Lower lobe of right lung (tissue), 2 donors: ENCODE data around the gene TMEM120B. TPM values are rescaled to one million over a fixed set of nuclear protein-coding genes. Genes with fewer than 3 reads are reported as not detected.

Experiments
- ATAC-seq, 2 donors: fragments of 200-7000 bp; cut with Tn5 transposase; one replicate each; pipeline ENCODE4 v1.9.1; 2020 to 2022; ENCODE audit warnings: mild to moderate bottlenecking in 2 of 2, moderate library complexity in 2 of 2
- DNase-seq: peaks from one replicate; pipeline ENCODE4 v3.0.0-alpha.2; 2020
- H3K27ac ChIP-seq: fragments of 200-600 bp; one replicate; pipeline ENCODE4 v1.8.0; 2022
- H3K27me3 ChIP-seq: fragments of 200-600 bp; one replicate; pipeline ENCODE4 v1.8.0; 2022; ENCODE audit warnings: low read depth
- H3K36me3 ChIP-seq: fragments of 200-600 bp; one replicate; pipeline ENCODE4 v1.8.0; 2022; ENCODE audit warnings: mild to moderate bottlenecking
- H3K4me1 ChIP-seq: fragments of 200-600 bp; one replicate; pipeline ENCODE4 v1.8.0; 2022
- H3K4me3 ChIP-seq: fragments of 200-600 bp; one replicate; pipeline ENCODE4 v1.8.0; 2022; ENCODE audit warnings: mild to moderate bottlenecking
- H3K9me3 ChIP-seq: fragments of 200-600 bp; one replicate; pipeline ENCODE4 v1.8.0; 2022
- CTCF ChIP-seq: fragments of 200-600 bp; IDR thresholded peaks from one replicate; pipeline ENCODE4 v1.8.0; 2022; ENCODE audit warnings: antibody characterized with exemption, mild to moderate bottlenecking
- intact Hi-C: fragments of 100-400 bp; cut with DNase I; formaldehyde crosslinking; loops from one replicate; pipeline ENCODE4 v1.11.0; 2022
- total RNA-seq: library from RNA; stranded (reverse); fragmentation: NEBNext Ultra II Directional; extraction: Animal tissue kit (Norgen Biotek cat#: 25700); gene quantifications from one replicate; pipeline ENCODE4 v1.2.1, GENCODE V29; 2021
- donor health status: DM: no; HTN: yes; CAD: no; lungs with severe emphysema.

Gene TMEM120B
- total RNA-seq, 1 donor from 2014 or later: 13.4 TPM

GRCh38 chr12:121817648-121818043 is 105.1 kb downstream of the TMEM120B start:
- Histone ChIP-seq H3K4me1 (peaks cover 13% of the 10 kb centered on the region), H3K27ac (no peak overlapping the region), H3K9me3 (no peaks in the 10 kb centered on the region), H3K36me3 (peaks cover 87% of the 10 kb centered on the region), H3K27me3 (no peaks in the 10 kb centered on the region), H3K4me3 (no peak overlapping the region)
- no peak for DNase-seq
- TF ChIP-seq CTCF: no peak
- intact Hi-C loops: no loop called here
- ATAC-seq: no peak

DNA sequence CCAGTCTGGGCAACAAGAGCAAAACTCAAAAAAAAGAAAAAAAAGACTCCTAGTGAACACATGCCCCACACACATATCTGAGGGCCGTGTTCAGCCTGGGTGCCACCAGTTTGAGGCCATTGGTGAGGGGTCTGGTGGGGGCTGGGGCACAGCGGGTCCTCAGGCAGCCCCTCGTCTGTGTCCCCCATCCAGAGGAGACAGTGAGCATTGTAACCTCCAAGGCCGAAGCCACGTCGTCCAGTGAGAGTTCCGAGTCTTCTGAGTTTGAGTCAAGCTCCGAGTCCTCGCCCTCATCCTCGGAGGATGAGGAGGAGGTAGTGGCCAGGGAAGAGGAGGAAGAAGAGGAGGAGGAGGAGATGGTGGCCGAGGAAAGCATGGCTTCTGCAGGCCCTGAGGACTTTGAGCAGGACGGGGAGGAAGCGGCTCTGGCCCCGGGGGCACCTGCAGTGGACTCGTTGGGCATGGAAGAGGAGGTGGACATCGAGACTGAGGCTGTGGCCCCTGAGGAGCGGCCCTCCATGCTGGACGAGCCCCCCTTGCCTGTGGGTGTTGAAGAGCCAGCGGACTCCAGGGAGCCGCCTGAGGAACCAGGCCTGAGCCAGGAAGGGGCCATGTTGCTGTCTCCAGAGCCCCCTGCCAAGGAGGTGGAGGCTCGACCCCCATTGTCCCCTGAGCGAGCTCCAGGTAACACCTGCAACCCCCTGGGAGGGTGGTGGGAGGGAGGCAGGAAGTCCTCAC is 106.8 kb downstream of the TMEM120B start:
- Histone ChIP-seq H3K9me3 (no peaks in the 10 kb centered on the region), H3K4me1 (no peaks in the 10 kb centered on the region), H3K36me3 (peaks cover 97% of the 10 kb centered on the region), H3K27ac (no peak overlapping the region), H3K4me3 (no peak overlapping the region), H3K27me3 (no peaks in the 10 kb centered on the region)
- no peak for ATAC-seq
- no peak for TF ChIP-seq CTCF
- no peak for DNase-seq
- intact Hi-C loops: no loop called here

GRCh38 chr12:121820056-121820455 is 107.5 kb downstream of the TMEM120B start:
- intact Hi-C loops: no loop called here
- H3K4me1 ChIP-seq: no peaks in the 10 kb centered on the region
- H3K4me3 ChIP-seq: no peak overlapping the region
- TF ChIP-seq CTCF: no peak
- H3K27me3 ChIP-seq: no peaks in the 10 kb centered on the region
- no peak overlapping the region for H3K27ac ChIP-seq
- no peaks in the 10 kb centered on the region for H3K9me3 ChIP-seq
- DNase-seq: no peak
- peaks cover 93% of the 10 kb centered on the region for H3K36me3 ChIP-seq
- ATAC-seq: no peak

GRCh38 chr12:121822393-121823100 is 110.0 kb downstream of the TMEM120B start:
- TF ChIP-seq CTCF: no peak
- no peaks in the 10 kb centered on the region for H3K27me3 ChIP-seq
- no peak for ATAC-seq
- intact Hi-C loops: no loop called here
- no peaks in the 10 kb centered on the region for H3K4me1 ChIP-seq
- H3K36me3 ChIP-seq: peaks cover 87% of the 10 kb centered on the region
- no peaks in the 10 kb centered on the region for H3K9me3 ChIP-seq
- DNase-seq: no peak
- H3K4me3 ChIP-seq: no peak overlapping the region
- no peak overlapping the region for H3K27ac ChIP-seq

DNA sequence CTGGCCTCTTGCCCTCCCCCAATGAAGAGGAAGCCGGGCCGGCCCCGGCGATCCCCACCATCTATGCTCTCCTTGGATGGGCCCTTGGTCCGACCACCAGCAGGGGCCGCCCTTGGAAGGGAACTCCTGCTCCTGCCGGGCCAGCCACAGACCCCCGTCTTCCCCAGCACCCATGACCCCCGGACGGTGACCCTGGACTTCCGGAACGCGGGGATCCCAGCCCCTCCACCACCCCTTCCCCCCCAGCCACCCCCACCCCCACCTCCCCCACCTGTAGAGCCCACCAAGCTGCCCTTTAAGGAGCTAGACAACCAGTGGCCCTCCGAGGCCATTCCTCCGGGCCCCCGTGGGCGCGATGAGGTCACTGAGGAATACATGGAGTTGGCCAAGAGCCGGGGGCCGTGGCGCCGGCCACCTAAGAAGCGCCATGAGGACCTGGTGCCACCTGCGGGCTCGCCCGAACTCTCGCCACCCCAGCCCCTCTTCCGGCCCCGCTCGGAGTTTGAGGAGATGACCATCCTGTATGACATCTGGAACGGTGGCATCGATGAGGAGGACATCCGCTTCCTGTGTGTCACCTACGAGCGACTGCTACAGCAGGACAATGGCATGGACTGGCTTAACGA is 110.7 kb downstream of the TMEM120B start:
- no peaks in the 10 kb centered on the region for H3K27me3 ChIP-seq
- no peak overlapping the region for H3K4me3 ChIP-seq
- peaks cover 87% of the 10 kb centered on the region for H3K36me3 ChIP-seq
- H3K9me3 ChIP-seq: no peaks in the 10 kb centered on the region
- H3K27ac ChIP-seq: no peak overlapping the region
- no peak for ATAC-seq
- intact Hi-C loops: no loop called here
- TF ChIP-seq CTCF: no peak
- no peaks in the 10 kb centered on the region for H3K4me1 ChIP-seq
- no peak for DNase-seq
